ENCODE data around the gene CD99L2.

CD99L2 gene

DNA sequence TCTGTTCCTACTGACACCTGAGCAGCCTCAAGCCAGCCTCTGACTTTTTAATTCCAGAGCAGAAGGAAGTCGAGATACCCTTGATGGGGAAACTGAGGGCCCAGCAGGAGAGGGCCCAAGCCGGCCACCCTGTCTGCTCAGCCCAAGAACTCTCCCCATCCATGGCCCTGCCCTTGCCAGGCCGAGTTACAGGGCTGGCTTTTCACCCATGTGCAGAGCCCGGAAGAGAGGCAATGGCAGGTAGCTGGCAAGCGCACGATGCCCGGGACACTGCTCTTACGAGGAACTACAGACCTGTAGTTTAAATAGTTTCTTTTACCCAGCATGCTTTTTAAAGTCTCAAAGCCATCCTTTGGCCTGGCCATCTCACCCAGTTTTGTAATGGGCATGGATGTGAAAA lies 125.4 kb downstream of the CD99L2 start:
- no peak for ATAC-seq
- TF ChIP-seq OSR1 (CRISPR knock-in tag; IDR thresholded peaks at IDR 0.05) (no peak), PPARA (CRISPR knock-in tag; IDR thresholded peaks at IDR 0.05; ENCODE audit: borderline replicate concordance) (no peak), ZFP3 (CRISPR knock-in tag; IDR thresholded peaks at IDR 0.05) (no peak), TCF4 (CRISPR knock-in tag; IDR thresholded peaks at IDR 0.05; ENCODE audit: borderline replicate concordance) (no peak), ARNTL (CRISPR knock-in tag; IDR thresholded peaks at IDR 0.05; ENCODE audit: borderline replicate concordance, low read depth) (no peak), ZFP30 (CRISPR knock-in tag; IDR thresholded peaks at IDR 0.05) (no peak), BACH2 (CRISPR knock-in tag; IDR thresholded peaks at IDR 0.05; ENCODE audit: borderline replicate concordance) (no peak), RARB (CRISPR knock-in tag; IDR thresholded peaks at IDR 0.05) (no peak), CSDC2 (CRISPR knock-in tag; IDR thresholded peaks at IDR 0.05) (no peak), ZNF8 (CRISPR knock-in tag; IDR thresholded peaks at IDR 0.05) (no peak), ZC3H10 (CRISPR knock-in tag; IDR thresholded peaks at IDR 0.05) (no peak), ESRRG (CRISPR knock-in tag; IDR thresholded peaks at IDR 0.05) (no peak)
- TF ChIP-seq, protein P1, sequence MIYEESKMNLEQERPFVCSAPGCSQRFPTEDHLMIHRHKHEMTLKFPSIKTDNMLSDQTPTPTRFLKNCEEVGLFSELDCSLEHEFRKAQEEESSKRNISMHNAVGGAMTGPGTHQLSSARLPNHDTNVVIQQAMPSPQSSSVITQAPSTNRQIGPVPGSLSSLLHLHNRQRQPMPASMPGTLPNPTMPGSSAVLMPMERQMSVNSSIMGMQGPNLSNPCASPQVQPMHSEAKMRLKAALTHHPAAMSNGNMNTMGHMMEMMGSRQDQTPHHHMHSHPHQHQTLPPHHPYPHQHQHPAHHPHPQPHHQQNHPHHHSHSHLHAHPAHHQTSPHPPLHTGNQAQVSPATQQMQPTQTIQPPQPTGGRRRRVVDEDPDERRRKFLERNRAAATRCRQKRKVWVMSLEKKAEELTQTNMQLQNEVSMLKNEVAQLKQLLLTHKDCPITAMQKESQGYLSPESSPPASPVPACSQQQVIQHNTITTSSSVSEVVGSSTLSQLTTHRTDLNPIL (CRISPR knock-in tag; IDR thresholded peaks at IDR 0.05; ENCODE audit: low read depth), result no peak

DNA sequence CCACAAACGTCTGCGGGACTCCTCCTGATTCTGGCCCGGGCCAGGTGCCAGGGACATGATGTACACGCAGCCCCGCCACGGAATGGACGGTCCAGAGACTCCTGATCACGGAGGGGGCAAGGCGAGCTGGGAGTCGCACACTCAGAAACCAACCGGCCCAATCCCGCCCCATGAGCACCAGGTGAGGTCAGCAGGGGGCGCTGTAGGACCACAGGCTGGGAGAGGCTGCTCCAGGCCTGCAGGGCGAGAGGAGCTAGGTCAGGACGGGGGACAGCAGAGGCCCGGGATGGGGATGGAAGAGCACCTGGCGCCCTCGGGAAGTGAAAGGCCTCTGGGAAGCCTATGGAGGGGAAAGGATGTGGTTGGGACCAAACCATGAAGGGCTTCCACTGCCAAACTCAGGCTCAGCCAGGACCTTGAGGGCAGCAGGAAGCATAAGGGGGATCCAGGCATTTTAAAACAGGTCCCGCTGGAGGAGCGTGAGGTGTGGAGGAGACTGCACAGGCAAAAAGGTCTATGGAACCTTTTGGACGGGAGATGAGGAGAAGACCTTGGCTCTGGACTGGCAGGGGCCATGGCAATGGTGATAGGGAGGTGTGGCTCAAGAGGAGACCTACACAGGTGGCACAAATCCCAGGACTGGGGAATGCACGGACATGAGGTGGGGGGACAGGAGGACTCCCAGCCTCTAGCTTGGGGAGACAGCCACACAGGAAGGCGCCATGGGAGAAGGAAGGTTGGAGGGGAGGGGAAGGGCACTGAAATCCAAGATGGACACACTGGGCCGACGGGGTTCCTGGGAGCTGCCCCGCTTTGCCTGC lies 126.1 kb downstream of the CD99L2 start:
- ATAC-seq, result peak; percentile 95
- TF ChIP-seq TCF4 (CRISPR knock-in tag; IDR thresholded peaks at IDR 0.05; ENCODE audit: borderline replicate concordance), result no peak
- TF ChIP-seq, protein P2, sequence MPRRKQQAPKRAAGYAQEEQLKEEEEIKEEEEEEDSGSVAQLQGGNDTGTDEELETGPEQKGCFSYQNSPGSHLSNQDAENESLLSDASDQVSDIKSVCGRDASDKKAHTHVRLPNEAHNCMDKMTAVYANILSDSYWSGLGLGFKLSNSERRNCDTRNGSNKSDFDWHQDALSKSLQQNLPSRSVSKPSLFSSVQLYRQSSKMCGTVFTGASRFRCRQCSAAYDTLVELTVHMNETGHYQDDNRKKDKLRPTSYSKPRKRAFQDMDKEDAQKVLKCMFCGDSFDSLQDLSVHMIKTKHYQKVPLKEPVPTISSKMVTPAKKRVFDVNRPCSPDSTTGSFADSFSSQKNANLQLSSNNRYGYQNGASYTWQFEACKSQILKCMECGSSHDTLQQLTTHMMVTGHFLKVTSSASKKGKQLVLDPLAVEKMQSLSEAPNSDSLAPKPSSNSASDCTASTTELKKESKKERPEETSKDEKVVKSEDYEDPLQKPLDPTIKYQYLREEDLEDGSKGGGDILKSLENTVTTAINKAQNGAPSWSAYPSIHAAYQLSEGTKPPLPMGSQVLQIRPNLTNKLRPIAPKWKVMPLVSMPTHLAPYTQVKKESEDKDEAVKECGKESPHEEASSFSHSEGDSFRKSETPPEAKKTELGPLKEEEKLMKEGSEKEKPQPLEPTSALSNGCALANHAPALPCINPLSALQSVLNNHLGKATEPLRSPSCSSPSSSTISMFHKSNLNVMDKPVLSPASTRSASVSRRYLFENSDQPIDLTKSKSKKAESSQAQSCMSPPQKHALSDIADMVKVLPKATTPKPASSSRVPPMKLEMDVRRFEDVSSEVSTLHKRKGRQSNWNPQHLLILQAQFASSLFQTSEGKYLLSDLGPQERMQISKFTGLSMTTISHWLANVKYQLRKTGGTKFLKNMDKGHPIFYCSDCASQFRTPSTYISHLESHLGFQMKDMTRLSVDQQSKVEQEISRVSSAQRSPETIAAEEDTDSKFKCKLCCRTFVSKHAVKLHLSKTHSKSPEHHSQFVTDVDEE (CRISPR knock-in tag; IDR thresholded peaks at IDR 0.05), result no peak
- TF ChIP-seq ZNF8 (CRISPR knock-in tag; IDR thresholded peaks at IDR 0.05), result no peak
- TF ChIP-seq RARB (CRISPR knock-in tag; IDR thresholded peaks at IDR 0.05), result no peak
- no peak for TF ChIP-seq ESRRG (CRISPR knock-in tag; IDR thresholded peaks at IDR 0.05)
- TF ChIP-seq BACH2 (CRISPR knock-in tag; IDR thresholded peaks at IDR 0.05; ENCODE audit: borderline replicate concordance), result no peak
- TF ChIP-seq GLIS3 (CRISPR knock-in tag; IDR thresholded peaks at IDR 0.05), result no peak
- no peak for TF ChIP-seq TOX (CRISPR knock-in tag; IDR thresholded peaks at IDR 0.05; ENCODE audit: borderline replicate concordance)
- no peak for TF ChIP-seq PPARA (CRISPR knock-in tag; IDR thresholded peaks at IDR 0.05; ENCODE audit: borderline replicate concordance)
- TF ChIP-seq, protein P1 (CRISPR knock-in tag; IDR thresholded peaks at IDR 0.05; ENCODE audit: low read depth), result no peak
- TF ChIP-seq, protein P3, sequence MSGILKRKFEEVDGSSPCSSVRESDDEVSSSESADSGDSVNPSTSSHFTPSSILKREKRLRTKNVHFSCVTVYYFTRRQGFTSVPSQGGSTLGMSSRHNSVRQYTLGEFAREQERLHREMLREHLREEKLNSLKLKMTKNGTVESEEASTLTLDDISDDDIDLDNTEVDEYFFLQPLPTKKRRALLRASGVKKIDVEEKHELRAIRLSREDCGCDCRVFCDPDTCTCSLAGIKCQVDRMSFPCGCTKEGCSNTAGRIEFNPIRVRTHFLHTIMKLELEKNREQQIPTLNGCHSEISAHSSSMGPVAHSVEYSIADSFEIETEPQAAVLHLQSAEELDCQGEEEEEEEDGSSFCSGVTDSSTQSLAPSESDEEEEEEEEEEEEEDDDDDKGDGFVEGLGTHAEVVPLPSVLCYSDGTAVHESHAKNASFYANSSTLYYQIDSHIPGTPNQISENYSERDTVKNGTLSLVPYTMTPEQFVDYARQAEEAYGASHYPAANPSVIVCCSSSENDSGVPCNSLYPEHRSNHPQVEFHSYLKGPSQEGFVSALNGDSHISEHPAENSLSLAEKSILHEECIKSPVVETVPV (CRISPR knock-in tag; IDR thresholded peaks at IDR 0.05), result no peak
- no peak for TF ChIP-seq ARNTL (CRISPR knock-in tag; IDR thresholded peaks at IDR 0.05; ENCODE audit: borderline replicate concordance, low read depth)
- no peak for TF ChIP-seq ZFP3 (CRISPR knock-in tag; IDR thresholded peaks at IDR 0.05)
- TF ChIP-seq, protein P4, sequence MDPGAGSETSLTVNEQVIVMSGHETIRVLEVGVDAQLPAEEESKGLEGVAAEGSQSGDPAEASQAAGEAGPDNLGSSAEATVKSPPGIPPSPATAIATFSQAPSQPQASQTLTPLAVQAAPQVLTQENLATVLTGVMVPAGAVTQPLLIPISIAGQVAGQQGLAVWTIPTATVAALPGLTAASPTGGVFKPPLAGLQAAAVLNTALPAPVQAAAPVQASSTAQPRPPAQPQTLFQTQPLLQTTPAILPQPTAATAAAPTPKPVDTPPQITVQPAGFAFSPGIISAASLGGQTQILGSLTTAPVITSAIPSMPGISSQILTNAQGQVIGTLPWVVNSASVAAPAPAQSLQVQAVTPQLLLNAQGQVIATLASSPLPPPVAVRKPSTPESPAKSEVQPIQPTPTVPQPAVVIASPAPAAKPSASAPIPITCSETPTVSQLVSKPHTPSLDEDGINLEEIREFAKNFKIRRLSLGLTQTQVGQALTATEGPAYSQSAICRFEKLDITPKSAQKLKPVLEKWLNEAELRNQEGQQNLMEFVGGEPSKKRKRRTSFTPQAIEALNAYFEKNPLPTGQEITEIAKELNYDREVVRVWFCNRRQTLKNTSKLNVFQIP (CRISPR knock-in tag; IDR thresholded peaks at IDR 0.05; ENCODE audit: borderline replicate concordance, low read depth), result no peak
- no peak for TF ChIP-seq ZNF70 (CRISPR knock-in tag; IDR thresholded peaks at IDR 0.05)
- no peak for TF ChIP-seq OSR1 (CRISPR knock-in tag; IDR thresholded peaks at IDR 0.05)
- no peak for TF ChIP-seq ZFP30 (CRISPR knock-in tag; IDR thresholded peaks at IDR 0.05)
- TF ChIP-seq CSDC2 (CRISPR knock-in tag; IDR thresholded peaks at IDR 0.05), result no peak

DNA sequence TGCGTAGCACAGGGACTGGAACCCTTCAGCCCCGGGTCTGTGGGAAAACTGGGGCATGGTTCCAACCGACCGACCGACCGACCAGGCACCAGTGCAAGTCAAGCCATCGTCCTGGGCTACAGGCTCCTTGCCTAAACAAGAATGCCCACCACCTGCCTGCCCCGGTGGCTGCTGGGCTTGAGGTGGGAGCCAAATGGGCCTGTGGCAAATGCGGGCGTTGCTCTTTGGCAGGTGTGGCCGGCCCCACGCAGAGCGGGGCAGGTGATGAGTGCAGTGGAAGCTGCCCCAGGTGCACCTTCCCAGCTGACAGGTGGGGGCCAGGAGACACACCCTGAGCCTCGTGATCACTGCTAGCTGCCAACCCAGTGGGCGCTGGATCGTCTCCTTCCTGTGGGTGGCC lies 127.4 kb downstream of the CD99L2 start:
- no peak for ATAC-seq
- TF ChIP-seq ARNTL (CRISPR knock-in tag; IDR thresholded peaks at IDR 0.05; ENCODE audit: borderline replicate concordance, low read depth) (no peak), SNAI2 (CRISPR knock-in tag; IDR thresholded peaks at IDR 0.05) (no peak), TOX (CRISPR knock-in tag; IDR thresholded peaks at IDR 0.05; ENCODE audit: borderline replicate concordance) (no peak), ISL1 (CRISPR knock-in tag; IDR thresholded peaks at IDR 0.05) (no peak), ZNF70 (CRISPR knock-in tag; IDR thresholded peaks at IDR 0.05) (no peak), TCF4 (CRISPR knock-in tag; IDR thresholded peaks at IDR 0.05; ENCODE audit: borderline replicate concordance) (no peak), GLIS3 (CRISPR knock-in tag; IDR thresholded peaks at IDR 0.05) (no peak), OSR1 (CRISPR knock-in tag; IDR thresholded peaks at IDR 0.05) (no peak)
- TF ChIP-seq, protein P2 (CRISPR knock-in tag; IDR thresholded peaks at IDR 0.05), result no peak
- TF ChIP-seq, protein P4 (CRISPR knock-in tag; IDR thresholded peaks at IDR 0.05; ENCODE audit: borderline replicate concordance, low read depth), result no peak
